GM21528 (cell line): ENCODE data around the gene PPARG.

Experiments used
- ATAC-seq: cut with Tn5 transposase; IDR thresholded peaks from one replicate; pipeline ENCODE4 v1.9.1; 2021; ENCODE audit warnings: mild to moderate bottlenecking, moderate library complexity; ENCODE audit not compliant: unreplicated experiment, low FRiP score

PPARG gene

DNA sequence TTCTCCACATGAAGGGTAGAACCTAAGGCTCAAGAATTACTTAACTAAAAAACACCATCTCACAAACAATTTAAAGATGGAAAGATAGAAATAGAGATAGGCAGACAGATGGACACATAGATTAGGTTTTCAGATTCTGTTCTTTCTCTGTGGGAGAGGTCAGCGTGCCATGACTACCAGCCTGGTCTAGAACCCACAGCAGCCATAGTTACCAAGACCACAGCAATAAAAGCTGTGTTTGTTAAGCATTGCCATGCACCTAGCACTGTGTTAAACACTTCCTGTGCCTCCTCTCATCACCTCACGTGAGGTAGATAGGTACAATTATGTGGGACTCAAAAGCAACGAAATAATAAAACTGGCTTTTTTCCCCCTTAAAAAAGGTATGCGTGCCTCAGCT, 112.3 kb downstream of the PPARG start:
- no peak for ATAC-seq

DNA sequence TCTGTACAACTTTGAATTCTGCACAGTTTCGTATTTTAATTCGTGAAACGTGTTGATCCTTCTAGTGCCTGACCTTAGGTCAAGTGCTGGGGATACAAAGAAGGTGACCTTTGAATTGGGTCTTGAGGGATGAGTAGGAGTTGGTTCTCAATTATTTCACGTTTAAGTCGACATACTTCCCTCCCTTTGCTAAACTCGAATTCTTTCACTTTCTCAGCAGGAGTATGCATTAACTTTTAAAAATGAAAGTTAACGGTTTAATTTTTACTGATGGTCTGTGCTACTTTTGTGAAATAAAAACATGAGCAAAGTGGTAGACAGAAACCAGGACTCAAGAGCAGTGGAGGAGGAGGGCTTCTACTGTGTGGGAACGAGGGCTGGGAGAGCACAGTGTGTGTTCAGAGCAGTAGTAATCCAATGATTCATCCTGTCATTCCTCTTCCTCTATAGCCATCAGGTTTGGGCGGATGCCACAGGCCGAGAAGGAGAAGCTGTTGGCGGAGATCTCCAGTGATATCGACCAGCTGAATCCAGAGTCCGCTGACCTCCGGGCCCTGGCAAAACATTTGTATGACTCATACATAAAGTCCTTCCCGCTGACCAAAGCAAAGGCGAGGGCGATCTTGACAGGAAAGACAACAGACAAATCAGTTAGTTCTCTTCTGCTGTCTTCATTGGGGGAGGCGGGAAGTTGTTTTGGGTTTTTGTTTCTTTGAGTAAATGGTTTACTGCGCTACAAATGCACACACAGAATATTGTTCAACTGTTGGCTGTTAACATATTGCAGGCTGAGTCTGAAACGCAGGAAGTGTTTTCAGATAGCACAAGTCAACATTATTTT, 116.8 kb downstream of the PPARG start:
- ATAC-seq, result no peak

DNA sequence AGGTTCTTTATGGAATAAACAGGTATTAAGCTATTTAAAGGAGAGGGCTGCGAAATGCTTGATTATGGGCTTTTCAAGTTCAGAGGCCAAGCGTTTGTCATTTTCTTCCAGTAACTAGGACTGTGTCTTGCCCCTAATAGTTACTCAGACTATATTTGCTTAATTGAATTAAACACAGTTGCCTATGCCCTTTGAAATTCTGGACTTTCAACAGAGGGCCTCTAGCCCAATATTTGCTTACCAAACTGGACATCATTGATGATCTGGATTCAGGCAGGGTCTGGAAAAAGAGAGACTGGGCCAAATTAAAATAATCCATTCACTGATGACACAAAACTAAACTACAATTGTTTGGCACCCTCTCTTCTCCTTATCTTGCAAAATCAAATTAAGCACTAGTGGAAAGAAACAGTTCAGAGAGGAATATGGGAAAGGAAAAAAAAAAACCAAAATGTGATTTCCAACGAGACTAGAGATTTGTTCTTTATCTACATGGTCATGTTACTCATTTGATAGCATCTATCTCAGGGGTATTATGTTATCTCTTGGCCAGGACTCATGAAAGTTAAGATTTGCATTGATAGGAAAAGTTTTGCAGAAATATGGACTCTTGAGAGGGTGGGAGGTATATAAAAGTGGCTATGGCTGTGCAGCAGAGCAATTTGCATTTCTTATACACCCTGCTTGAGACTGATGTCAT, 120.3 kb downstream of the PPARG start:
- ATAC-seq, result no peak

DNA sequence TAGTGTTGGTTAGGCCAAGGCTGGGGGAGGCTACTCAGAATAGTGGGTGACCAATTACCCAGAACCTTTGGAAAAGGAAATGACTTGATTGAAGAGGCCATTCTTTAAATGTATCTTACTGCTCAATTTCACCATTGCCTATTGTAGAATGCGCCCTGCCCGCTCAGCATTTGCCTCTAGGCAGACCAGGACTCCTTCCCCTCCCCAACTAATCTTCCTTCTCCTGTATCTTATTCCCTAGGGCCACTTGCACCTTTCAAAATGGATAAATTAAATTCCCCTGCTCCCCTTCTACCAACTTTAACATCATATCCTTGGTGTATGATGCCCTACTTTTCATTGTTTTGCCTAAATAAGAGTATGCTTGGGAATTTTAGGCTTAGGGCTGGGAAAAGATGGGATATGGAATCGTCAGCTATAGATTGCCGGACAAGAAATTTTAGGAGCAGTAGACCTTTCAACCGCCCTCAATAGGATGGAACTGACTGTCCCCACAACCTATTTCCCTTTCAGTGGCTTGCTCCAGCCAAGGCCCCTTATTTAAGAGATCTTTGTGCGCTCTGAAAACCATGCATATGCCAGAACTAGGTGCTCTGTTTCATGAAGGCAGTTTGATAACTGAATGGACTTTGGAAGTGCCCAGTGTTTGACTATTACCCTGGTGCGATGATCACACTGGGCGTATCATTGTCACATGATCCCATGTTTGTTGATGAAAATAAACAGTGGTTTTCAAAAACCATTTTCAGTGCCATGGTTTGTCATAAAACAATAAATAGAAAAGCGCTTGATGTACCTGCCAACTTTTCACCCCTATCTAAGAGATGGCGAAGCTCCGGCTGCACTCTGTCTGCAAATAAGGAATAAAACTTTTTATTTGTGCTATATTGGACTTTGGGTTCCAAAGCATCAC, 121.1 kb downstream of the PPARG start:
- ATAC-seq, result no peak

DNA sequence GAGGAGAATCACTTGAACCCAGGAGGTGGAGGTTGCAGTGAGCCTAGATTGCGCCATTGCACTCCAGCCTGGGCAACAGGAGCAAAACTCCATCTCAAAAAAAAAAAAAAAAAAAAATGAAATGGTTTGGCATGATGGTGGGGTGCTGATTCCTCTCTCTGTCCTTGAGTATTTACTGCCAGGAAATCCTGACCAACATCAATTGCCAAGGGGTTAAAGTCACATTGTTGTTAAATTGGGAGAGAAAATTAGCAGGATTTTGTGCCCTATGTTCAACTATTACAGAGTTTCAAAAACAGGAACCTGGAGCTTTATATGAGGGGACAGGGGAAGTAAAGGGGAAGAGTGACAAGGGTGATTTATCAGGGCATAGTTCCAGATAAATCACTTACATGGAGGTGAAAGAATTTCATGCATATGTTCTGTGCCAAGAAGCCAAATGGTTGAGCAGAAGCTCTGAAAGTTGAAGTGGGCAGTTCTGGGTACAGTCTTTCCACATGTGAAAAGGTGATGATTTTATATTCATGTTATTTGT, 124.9 kb downstream of the PPARG start:
- no peak for ATAC-seq

DNA sequence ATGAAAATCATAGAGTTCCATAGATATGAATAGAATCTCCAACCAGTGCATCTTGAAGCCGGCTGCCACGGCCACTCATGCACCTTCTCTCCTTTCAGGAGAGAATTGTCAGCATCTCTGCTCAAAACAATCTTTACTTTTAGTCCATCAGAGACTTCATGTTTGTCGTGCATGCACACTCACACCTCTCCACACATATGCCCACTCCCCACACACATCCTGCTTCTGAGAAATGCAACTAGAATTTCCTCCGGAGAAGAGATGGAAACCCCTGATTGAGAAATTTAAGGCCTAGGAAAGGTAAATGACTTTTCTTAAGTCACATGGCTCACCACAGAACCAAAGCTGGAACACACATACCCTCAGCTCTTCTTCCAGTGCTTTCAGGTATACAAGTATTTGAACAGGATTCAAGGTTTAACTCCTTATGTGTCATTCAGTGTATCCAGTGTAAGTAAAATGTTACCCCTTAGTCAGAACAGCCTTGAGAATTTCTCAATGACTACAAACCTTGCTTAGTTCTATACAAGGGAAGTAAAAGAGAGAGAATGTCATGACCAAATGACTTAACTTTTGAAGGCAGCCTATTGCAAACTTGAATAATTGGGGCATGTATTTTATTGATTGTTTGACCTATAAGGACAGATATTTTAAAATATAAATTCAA, 126.3 kb downstream of the PPARG start:
- no peak for ATAC-seq

DNA sequence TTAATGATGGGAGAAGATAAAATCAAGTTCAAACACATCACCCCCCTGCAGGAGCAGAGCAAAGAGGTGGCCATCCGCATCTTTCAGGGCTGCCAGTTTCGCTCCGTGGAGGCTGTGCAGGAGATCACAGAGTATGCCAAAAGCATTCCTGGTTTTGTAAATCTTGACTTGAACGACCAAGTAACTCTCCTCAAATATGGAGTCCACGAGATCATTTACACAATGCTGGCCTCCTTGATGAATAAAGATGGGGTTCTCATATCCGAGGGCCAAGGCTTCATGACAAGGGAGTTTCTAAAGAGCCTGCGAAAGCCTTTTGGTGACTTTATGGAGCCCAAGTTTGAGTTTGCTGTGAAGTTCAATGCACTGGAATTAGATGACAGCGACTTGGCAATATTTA, 127.9 kb downstream of the PPARG start:
- ATAC-seq, result no peak

DNA sequence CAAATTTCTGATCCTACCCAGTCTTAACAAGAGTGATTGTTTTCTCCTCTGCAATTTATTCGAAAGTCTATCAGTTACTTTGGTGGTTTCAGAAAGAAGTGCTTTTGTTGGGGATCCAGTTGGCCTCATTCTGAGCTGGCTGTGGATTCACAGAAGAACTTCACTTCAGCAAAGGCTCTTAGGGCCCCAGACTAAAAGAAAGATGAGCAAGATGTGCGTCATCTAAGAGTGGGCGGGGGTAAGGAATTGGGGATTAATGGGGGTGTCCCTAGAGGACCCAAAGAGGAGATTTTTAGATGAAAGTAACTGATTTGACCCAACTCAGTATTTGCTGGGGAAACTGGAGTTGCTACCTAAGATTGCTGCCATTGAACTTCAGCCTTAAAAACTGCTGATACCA, 131.5 kb downstream of the PPARG start:
- no peak for ATAC-seq

DNA sequence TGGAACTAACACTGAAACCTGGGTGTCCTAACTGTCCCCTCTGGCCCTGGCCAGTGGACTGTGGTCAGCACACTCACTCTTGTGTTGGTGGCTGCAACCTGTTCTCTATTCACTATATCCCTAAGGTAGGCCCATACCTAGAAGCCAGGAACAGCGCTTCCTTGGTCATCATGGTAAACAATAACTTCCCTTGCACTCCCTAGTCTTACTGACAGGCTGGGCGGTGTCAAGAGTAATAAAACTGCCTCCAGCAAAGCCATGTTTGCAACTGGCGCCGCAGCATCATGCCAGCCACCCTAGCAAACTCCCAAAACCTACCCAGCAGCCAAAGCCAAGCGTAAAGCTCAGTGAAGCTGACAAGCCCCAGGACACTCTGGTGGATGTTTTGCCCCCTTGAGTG, 132.3 kb downstream of the PPARG start:
- ATAC-seq, result no peak

DNA sequence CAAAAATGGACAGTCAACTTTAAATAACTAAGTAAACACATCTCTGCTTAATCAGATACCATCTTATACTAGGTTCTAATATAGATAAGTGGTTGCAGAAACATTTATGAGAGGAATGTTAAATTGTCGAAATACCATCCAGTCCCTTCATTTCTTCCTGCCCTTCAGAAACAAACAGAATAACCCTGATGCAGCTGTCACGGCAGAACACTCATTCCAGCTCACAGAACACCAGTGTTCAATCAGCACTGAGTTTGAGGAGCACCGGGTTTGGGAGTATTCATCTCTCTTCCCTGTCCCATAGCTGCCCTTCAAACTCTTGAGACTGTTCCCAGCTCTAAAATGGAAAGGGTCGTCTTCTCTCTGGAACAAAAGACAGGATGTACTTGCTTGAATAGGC, 134.3 kb downstream of the PPARG start:
- no peak for ATAC-seq

DNA sequence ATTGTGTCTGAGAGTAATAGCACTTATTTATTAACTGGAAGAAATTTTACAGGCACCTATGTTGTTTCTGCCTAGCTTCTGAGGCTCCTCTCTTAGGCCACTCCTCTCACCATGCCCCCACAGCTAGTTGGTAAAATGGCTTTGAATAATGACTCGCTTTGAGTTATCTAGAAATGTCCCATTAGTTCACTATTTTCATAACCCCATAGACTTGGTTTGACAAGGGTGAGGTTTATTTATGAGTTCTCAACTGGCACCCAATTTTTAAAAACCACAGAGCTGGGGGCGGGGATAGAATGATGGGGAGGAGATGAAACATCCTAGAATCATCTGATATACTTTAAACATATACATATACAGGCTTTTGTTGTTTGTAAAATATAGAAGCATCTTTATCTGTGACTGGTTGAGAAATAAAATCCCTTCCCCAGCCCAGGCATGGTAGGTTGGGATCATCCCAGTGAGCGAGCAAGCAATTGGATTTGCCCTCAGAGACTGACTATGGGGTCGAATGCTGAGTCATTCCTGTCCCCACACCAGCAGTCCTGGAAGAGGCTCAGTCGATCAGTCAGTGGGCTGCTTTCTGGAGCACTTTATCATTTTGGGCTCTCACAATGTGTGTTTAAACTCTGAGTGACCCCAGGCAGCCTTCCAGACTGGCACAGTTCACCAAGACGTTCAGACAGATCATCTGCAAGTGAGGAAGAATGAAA, 135.2 kb downstream of the PPARG start:
- ATAC-seq, result no peak

DNA sequence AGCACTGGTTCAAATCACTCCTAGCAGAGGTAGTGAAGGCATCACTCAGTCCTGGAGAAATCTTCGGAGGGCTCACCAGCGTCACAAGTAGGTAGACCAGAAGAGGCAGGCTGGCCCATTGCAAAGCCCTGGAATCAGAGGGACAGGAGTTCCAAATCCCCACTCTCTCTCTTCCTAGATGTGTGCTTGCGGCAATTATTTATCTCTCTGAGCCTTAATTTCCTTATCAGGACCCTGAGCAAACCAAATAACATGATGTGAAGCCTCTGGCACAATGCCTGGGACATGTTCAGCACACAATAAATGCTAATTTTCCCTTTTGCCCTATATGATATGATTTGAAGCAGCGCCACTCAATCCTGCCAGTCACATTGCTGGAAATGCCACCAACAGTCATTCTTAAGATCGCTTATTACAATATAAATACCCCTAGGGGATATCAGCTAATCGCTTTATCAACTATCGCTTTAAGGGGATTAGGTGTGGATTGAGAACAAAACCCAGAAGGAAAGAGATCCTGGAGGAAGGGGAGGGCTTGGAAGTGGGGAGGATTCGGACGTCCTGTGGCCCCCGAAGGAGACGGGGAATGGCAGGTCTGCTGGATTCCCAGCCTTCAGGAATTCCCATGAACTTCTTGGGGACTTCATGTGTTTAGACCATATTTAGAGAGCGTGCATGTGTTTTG, 135.9 kb downstream of the PPARG start:
- no peak for ATAC-seq

DNA sequence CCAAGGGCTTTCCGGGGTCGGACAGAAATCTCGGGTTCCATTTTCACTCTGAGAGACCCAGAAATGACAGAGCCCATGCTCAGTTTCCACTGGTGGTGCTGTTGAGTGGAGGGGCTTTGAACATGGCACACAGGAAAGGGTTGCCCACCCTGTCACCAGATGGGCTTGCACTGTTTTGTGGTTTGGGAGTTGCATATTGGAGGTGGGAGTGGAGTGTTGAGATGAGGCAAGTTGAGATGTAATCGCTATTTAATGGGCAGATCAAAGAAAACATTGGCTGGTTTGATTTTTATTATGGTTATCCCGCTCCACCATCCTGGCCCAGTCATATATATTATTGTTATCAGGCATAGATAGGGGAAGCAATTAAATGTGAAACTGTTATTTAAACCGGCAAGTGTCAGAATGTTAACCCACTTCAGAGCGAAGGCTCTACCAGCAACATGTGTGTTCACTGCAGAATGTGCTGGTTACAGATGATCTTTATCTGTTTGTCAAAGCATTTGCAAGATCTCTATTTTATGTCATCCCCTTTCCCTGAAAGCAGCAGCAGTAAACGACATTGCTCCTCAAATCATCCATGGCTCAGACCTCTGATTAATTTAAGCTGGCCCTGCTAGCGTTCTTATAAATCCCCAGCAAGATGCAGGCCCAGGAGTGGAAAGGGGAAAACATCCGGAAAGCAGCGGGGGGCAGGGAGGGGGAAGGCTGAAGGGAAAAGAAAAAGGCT, 137.1 kb downstream of the PPARG start:
- ATAC-seq, result no peak

DNA sequence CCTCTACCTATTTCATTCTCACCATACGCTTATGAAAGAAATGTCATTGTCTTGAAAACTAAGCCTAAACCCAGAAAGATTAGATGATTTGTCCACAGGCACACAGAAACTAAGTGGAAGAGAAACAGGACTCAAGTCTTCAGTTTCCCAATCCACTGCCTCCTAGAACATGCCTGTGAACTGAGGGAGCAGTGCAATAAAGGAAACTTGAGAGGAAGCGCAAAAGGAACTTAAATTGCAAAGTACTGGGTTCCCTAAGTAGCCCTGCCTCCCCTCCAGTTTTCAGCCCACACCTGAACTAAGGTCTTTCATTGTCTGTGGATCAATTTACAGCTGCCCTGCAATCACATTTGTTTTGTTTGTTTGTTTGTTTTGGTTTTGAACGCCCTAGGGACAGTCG, 138.7 kb downstream of the PPARG start:
- no peak for ATAC-seq

DNA sequence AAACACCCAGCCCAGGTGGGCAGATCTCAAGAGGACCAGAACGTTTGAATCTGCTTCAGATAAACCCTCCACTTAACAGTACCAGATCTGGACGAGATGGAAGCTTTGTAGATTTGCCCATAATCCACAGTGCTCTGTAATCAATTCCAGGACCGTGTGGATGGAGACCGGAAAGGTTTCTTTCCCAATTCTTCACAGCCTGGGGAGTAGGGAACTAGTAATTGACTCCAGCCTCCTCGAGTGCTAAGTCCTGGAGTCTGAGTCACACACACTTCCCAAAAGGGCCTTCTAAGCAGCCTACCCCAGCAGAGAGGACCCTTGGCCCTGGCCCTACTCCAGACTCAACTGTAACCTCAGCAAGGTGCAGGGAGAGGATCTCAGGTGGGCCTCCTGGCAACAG, 139.3 kb downstream of the PPARG start:
- ATAC-seq, result no peak

DNA sequence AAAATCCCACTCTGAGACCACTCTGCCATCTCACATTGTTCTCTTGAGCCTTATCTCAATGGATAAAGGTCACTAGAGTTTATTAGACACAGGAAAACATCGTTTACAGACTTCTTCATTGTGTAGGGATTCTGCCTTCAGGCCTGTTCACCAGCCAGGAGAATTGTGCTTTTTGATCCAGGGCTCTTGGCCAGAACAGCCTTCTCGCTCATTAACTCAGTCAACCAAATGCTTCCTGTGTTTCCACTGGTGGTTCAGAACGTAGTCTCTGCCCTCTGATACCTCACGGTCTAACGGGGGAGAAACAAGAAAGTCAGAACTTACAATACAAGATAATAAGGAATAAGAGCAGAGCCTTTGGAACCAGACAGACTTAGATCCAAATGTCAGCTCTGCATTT, 141.2 kb downstream of the PPARG start:
- no peak for ATAC-seq

DNA sequence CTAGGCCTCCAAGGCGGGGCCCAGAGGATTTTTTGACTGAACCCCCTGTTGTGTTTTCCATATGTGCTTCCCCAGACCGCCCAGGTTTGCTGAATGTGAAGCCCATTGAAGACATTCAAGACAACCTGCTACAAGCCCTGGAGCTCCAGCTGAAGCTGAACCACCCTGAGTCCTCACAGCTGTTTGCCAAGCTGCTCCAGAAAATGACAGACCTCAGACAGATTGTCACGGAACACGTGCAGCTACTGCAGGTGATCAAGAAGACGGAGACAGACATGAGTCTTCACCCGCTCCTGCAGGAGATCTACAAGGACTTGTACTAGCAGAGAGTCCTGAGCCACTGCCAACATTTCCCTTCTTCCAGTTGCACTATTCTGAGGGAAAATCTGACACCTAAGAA, 145.0 kb downstream of the PPARG start:
- ATAC-seq, result no peak

DNA sequence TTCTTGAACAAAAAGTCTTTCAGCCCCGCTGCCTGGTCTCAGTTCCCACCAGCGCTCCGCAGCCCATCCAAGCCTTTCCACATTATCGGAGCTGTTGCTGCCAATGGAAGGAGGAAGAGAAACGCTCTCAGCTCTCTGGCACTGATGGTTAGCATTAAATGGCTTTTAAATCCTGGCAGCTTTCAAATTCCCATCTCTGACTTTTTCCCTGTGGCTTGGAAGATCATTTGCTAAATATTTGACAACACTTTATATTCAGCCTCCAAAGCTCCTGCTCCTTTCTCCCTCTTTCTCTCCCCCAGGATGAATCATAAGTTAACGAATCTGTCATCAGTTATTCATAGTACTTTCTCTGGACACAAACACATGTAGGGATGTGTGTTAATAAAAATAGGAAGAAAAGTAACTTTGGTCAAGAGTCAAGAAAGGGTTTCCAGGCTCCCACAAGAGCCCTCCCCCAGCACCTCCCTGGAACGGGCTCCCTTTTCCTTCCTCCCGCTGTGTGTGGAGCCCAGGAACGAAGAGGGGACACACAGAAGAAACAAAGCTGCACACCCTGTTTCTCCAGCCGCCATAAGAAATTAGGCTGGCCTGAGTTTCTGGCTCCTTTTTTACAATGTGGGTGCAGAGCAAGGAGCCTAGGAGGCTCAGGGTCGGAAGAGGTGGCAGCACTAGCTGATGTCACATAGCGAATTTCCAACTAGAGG, 147.8 kb downstream of the PPARG start:
- ATAC-seq, result no peak
